Sigmoid colon (tissue), 4 donors: ENCODE results near the gene NPBWR2.

Source experiments
- CTCF ChIP-seq, 4 experiments: fragments of 450-650 bp in 3 of 4; fragments of 200-600 bp in 1 of 4; IDR thresholded peaks; one replicate each; pipeline ENCODE4 v1.5.1; 2016 to 2019; ENCODE audit warnings: antibody characterized with exemption in 4 of 4, mild to moderate bottlenecking in 3 of 4, moderate library complexity in 2 of 4
- EP300 ChIP-seq, 4 donors: sonication (generic); formaldehyde crosslinking; IDR thresholded peaks; one replicate each; pipeline ENCODE4 v1.6.1; 2017; ENCODE audit warnings: antibody characterized with exemption in 4 of 4
- POLR2A ChIP-seq, 2 donors: fragments of 450-650 bp; IDR thresholded peaks; one replicate each; pipeline ENCODE4 v1.6.1; 2016; ENCODE audit warnings: antibody characterized with exemption in 2 of 2, mild to moderate bottlenecking in 2 of 2, moderate library complexity in 2 of 2

GRCh38 chr20:64074963-64075362, 32.4 kb downstream of the NPBWR2 start:
- TF ChIP-seq CTCF (IDR thresholded peaks at IDR 0.05) (no peak), POLR2A (IDR thresholded peaks at IDR 0.05) (no peak), EP300 (IDR thresholded peaks at IDR 0.05) (no peak)
